OCI-LY1 (cell line): Measurements from ENCODE around the gene DAAM2.

Experiments
- EZH2 ChIP-seq: fragments of 200-600 bp; sonication (generic), shearing (Covaris generic); IDR thresholded peaks from 2 replicates; pipeline ENCODE4 v1.8.0; 2017; ENCODE audit warnings: borderline replicate concordance, mixed run types, mild to moderate bottlenecking, antibody characterized with exemption, low read length, moderate library complexity, mixed read lengths
- TF ChIP-seq, protein P1 (sequence below): fragments of 200-600 bp; sonication (generic), shearing (Covaris generic); IDR thresholded peaks from 2 replicates; pipeline ENCODE4 v1.5.1; 2017; ENCODE audit warnings: mild to moderate bottlenecking, antibody characterized with exemption, low read length, moderate library complexity, mixed read lengths

DNA sequence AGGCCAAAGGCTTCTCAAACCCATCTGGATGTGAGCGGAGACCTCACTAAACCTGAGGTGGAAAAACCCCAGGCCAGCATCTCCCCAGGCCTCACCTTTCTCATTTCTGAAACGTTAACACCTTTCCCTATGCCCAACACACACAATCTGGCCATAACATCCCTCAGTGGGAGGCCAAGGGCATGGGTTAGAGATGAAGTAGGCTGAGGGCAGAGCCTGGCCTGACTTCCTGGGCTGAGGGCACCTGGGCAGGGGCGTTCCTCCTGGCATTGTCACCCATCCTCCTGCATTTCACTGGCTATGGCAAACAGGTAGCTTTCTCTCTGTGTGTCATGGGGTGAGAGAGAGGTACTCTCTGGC is 133.7 kb downstream of the DAAM2 start:
- TF ChIP-seq, protein P1, sequence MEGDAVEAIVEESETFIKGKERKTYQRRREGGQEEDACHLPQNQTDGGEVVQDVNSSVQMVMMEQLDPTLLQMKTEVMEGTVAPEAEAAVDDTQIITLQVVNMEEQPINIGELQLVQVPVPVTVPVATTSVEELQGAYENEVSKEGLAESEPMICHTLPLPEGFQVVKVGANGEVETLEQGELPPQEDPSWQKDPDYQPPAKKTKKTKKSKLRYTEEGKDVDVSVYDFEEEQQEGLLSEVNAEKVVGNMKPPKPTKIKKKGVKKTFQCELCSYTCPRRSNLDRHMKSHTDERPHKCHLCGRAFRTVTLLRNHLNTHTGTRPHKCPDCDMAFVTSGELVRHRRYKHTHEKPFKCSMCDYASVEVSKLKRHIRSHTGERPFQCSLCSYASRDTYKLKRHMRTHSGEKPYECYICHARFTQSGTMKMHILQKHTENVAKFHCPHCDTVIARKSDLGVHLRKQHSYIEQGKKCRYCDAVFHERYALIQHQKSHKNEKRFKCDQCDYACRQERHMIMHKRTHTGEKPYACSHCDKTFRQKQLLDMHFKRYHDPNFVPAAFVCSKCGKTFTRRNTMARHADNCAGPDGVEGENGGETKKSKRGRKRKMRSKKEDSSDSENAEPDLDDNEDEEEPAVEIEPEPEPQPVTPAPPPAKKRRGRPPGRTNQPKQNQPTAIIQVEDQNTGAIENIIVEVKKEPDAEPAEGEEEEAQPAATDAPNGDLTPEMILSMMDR: no peak
- TF ChIP-seq EZH2: no peak
